Spleen (tissue), 11 donors: ENCODE measurements around the gene BRAF. TPM values are rescaled to one million over a fixed set of nuclear protein-coding genes. Genes with fewer than 3 reads are reported as not detected.

Experiments
- DNase-seq: peaks from one replicate; pipeline ENCODE4 v3.0.0-alpha.2; 2020
- H3K27ac ChIP-seq, 8 donors: fragments of 200-600 bp; sonication (generic) in 7 of 8; 1 replicate in 4 of 8; 2 replicates in 4 of 8; pipeline versions ENCODE4 v1.5.0 to v1.8.0; 2016 to 2021; ENCODE audit warnings: inconsistent platforms in 4 of 8, mild to moderate bottlenecking in 4 of 8, moderate library complexity in 1 of 8
- H3K27me3 ChIP-seq, 7 donors: fragments of 200-600 bp; sonication (generic) in 6 of 7; replicated peaks in 1 of 7; 1 replicate in 4 of 7; 2 replicates in 3 of 7; pipeline versions ENCODE4 v1.5.0 to v1.8.0; 2016 to 2021; ENCODE audit warnings: inconsistent platforms in 3 of 7, mild to moderate bottlenecking in 1 of 7
- H3K36me3 ChIP-seq, 6 donors: fragments of 200-600 bp; sonication (generic) in 5 of 6; 1 replicate in 4 of 6; 2 replicates in 2 of 6; pipeline versions ENCODE4 v1.5.0 to v1.8.0; 2016 to 2021; ENCODE audit warnings: inconsistent platforms in 2 of 6
- H3K4me1 ChIP-seq, 6 donors: fragments of 200-600 bp; sonication (generic) in 5 of 6; 1 replicate in 3 of 6; 2 replicates in 3 of 6; pipeline versions ENCODE4 v1.5.0 to v1.8.0; 2016 to 2021; ENCODE audit warnings: inconsistent platforms in 3 of 6
- H3K4me3 ChIP-seq, 8 donors: fragments of 200-600 bp; sonication (generic) in 7 of 8; 1 replicate in 4 of 8; 2 replicates in 4 of 8; pipeline versions ENCODE4 v1.5.0 to v1.8.0; 2016 to 2021; ENCODE audit warnings: inconsistent platforms in 4 of 8, mild to moderate bottlenecking in 4 of 8, moderate library complexity in 2 of 8
- H3K9me3 ChIP-seq, 8 donors: fragments of 200-600 bp; sonication (generic) in 7 of 8; 1 replicate in 4 of 8; 2 replicates in 4 of 8; pipeline versions ENCODE4 v1.5.0 to v1.8.0; 2016 to 2021; ENCODE audit warnings: inconsistent platforms in 4 of 8
- POLR2A ChIP-seq, 3 donors: fragments of 450-650 bp; IDR thresholded peaks; one replicate each; pipeline ENCODE4 v1.5.1; 2017; ENCODE audit warnings: antibody characterized with exemption in 3 of 3, mild to moderate bottlenecking in 1 of 3
- POLR2AphosphoS5 ChIP-seq, 3 donors: sonication (generic); formaldehyde crosslinking; IDR thresholded peaks; one replicate each; pipeline ENCODE4 v1.5.1; 2017; ENCODE audit warnings: antibody characterized with exemption in 3 of 3
- WGBS, 5 donors: extraction: QIAGEN DNeasy Blood & Tissue Kit in 3 of 5; methylation state at CpG; one replicate each; pipeline versions ENCODE4 v1.1.5 to v1.1.7; 2013 to 2018; 5-methylcytosine and 5-hydroxymethylcytosine counted together
- intact Hi-C: fragments of 100-400 bp; cut with DNase I; formaldehyde crosslinking; loops from one replicate; pipeline ENCODE4 v1.15.0; 2023; ENCODE audit warnings: low total_unique reads
- polyA plus RNA-seq, 3 donors: library from polyadenylated mRNA; stranded (reverse); fragments of 200-250 nt; gene quantifications; one replicate each; pipeline ENCODE4 v1.2.1, GENCODE V29; 2013
- total RNA-seq, 7 donors: library from RNA; depleted of rRNA in 3 of 7; stranded (reverse); fragments of >200 nt in 3 of 7; fragmentation: NEBNext Ultra II Directional in 4 of 7; extraction: Animal tissue kit (Norgen Biotek cat#: 25700) in 4 of 7; gene quantifications; one replicate each; pipeline versions ENCODE4 v1.1.0 to v1.2.1, GENCODE V29; 2016 to 2021
- TF ChIP-seq, protein P1 (sequence below), 11 experiments: fragments of 200-600 bp in 7 of 11; fragments of 450-650 bp in 4 of 11; sonication (generic) in 4 of 11; IDR thresholded peaks in 8 of 11; conservative IDR thresholded peaks in 3 of 11; 1 replicate in 7 of 11; 2 replicates in 4 of 11; pipeline versions ENCODE4 v1.4.0 to v1.8.0; 2016 to 2021; ENCODE audit warnings: antibody characterized with exemption in 11 of 11, inconsistent platforms in 4 of 11, mild to moderate bottlenecking in 1 of 11
- donor health status: healthy with polysubstance abuse.
- donor health status: DM: no; HTN: no; CAD: no; lungs with moderate emphysema.
- donor health status: DM: no; HTN: no; CAD: no.
- donor health status: Bipolar disorder and iron deficiency.
- donor health status: healthy.
- donor health status: DM: no; HTN: no; CAD: no.
- donor health status: DM: yes; HTN: yes; CAD: no.

The BRAF gene
- total and polyA plus RNA-seq, 10 donors: 4.3 to 82.7 (median 49.3) TPM

DNA sequence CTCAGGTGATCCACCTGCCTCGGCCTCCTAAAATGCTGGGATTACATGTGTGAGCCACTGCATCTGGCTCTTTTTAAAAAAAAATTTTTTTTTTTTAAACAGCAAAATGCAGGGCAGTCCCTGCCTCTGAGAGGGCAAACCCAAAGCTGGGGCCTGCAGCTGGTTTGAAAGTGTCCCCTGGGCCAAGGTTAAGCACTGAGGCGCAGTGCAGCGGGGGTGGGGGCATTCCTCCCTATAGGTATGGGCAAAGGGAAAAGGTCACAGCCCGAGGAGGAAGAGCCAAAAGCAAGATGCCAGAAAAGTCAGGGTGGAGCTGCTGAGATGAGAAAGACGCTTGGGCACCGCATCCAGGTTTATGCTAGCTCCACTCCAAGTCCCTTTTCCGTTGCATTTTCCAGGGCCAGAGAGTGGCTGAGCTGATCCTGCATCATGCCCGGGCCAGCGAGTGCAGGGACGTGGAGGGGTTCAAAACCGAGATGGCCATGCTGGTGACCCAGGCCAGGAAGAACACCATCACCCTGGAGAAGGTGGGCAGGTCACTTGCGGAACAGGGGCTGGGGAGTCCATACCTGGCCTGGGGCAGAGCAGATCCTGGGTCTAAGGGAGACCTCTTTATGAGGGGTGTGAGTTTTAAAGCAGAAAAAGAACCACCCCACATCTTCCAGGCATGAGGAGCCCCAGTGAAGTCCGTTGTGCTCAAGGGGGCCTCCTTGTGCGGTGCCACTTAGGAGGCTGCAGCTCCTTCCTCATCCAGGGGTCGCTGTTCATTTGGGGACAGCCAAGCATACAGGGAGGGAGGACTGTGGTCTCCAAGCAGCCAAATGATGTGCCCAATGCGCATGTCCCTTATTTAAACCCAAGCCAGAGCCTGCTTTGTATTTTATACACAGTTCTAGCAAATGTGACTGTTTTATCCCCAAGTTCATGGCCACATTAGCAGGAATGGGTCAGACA lies 235.3 kb downstream of the BRAF start:
- Histone ChIP-seq H3K4me3 (no peak overlapping the region), H3K4me1 (no peaks in the 10 kb centered on the region), H3K9me3 (no peaks in the 10 kb centered on the region), H3K36me3 (peaks cover 0 to 91% (median 34%) of the 10 kb centered on the region in 6 donors), H3K27ac (no peak overlapping the region), H3K27me3 (no peaks in the 10 kb centered on the region)
- intact Hi-C loops: loop anchor here (10.0 kb wide), 1 partner anchor 325 kb away; the partner anchor contains the start of gene MRPS33
- DNase-seq: peak; percentile 50
- TF ChIP-seq POLR2AphosphoS5 (IDR thresholded peaks at IDR 0.05) (no peak), POLR2A (IDR thresholded peaks at IDR 0.05) (no peak)
- TF ChIP-seq, protein P1, sequence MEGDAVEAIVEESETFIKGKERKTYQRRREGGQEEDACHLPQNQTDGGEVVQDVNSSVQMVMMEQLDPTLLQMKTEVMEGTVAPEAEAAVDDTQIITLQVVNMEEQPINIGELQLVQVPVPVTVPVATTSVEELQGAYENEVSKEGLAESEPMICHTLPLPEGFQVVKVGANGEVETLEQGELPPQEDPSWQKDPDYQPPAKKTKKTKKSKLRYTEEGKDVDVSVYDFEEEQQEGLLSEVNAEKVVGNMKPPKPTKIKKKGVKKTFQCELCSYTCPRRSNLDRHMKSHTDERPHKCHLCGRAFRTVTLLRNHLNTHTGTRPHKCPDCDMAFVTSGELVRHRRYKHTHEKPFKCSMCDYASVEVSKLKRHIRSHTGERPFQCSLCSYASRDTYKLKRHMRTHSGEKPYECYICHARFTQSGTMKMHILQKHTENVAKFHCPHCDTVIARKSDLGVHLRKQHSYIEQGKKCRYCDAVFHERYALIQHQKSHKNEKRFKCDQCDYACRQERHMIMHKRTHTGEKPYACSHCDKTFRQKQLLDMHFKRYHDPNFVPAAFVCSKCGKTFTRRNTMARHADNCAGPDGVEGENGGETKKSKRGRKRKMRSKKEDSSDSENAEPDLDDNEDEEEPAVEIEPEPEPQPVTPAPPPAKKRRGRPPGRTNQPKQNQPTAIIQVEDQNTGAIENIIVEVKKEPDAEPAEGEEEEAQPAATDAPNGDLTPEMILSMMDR (IDR thresholded peaks at IDR 0.05 in 8 of 11, conservative IDR thresholded peaks at IDR 0.05 in 3 of 11): no peak
- 94 to 97% (median 95%) methylated on average over 16 of the region's 16 CpGs for WGBS, 5 donors

DNA sequence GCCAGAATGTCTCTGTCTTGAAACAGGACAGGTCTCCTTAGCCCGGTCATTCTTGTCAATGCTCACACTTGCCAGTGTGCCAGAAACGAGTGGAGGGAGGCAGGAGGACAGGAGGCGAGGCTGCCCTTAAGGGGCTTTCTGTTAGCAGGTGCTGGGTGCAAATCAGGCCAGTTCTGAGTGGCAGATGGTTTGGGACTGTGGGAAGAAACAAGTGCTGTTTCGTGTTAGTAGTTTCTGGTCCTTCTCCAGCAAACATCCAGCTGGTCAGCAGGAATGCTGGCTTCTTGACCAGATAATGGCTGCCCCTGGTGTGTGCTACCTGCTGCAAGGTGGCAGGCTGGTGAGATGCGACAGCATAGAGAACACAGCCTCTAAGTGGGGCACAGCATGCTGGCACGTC lies 236.4 kb downstream of the BRAF start:
- H3K27me3 ChIP-seq: no peaks in the 10 kb centered on the region
- peaks cover 0 to 100% (median 34%) of the 10 kb centered on the region in 6 donors for H3K36me3 ChIP-seq
- TF ChIP-seq POLR2A (IDR thresholded peaks at IDR 0.05) (no peak), POLR2AphosphoS5 (IDR thresholded peaks at IDR 0.05) (no peak)
- TF ChIP-seq, protein P1 (IDR thresholded peaks at IDR 0.05 in 8 of 11, conservative IDR thresholded peaks at IDR 0.05 in 3 of 11): no peak
- intact Hi-C loops: no loop called here
- 92 to 98% (median 94%) methylated on average over 5 to 6 of the region's 6 CpGs for WGBS, 5 donors
- no peak overlapping the region for H3K4me3 ChIP-seq
- no peak overlapping the region for H3K27ac ChIP-seq
- H3K9me3 ChIP-seq: no peaks in the 10 kb centered on the region
- DNase-seq: peak; percentile 49
- no peaks in the 10 kb centered on the region for H3K4me1 ChIP-seq

DNA sequence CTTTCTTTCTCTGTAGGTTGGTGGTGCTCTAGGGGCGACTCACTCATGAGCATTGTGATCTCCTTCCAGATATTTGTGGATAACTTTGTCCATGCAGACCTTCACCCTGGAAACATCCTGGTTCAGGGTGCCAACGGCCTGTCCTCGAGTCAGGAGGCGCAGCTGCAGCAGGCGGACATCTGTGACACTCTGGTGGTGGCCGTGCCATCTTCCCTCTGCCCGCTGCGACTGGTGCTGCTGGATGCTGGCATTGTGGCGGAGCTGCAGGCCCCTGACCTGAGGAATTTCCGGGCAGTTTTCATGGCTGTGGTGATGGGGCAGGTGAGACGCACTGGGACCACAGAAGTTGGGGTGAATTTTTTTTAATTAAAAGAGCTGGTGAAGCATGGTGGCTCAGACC lies 237.8 kb downstream of the BRAF start:
- Histone ChIP-seq H3K4me1 (no peaks in the 10 kb centered on the region), H3K36me3 (peaks cover 0 to 100% (median 38%) of the 10 kb centered on the region in 6 donors), H3K27ac (no peak overlapping the region), H3K4me3 (no peak overlapping the region), H3K27me3 (no peaks in the 10 kb centered on the region), H3K9me3 (no peaks in the 10 kb centered on the region)
- peak; percentile 62 for DNase-seq
- intact Hi-C loops: no loop called here
- TF ChIP-seq POLR2A (IDR thresholded peaks at IDR 0.05) (no peak), POLR2AphosphoS5 (IDR thresholded peaks at IDR 0.05) (no peak)
- TF ChIP-seq, protein P1 (IDR thresholded peaks at IDR 0.05 in 8 of 11, conservative IDR thresholded peaks at IDR 0.05 in 3 of 11): no peak
- 91 to 99% (median 95%) methylated on average over 4 to 11 of the region's 11 CpGs for WGBS, 5 donors

DNA sequence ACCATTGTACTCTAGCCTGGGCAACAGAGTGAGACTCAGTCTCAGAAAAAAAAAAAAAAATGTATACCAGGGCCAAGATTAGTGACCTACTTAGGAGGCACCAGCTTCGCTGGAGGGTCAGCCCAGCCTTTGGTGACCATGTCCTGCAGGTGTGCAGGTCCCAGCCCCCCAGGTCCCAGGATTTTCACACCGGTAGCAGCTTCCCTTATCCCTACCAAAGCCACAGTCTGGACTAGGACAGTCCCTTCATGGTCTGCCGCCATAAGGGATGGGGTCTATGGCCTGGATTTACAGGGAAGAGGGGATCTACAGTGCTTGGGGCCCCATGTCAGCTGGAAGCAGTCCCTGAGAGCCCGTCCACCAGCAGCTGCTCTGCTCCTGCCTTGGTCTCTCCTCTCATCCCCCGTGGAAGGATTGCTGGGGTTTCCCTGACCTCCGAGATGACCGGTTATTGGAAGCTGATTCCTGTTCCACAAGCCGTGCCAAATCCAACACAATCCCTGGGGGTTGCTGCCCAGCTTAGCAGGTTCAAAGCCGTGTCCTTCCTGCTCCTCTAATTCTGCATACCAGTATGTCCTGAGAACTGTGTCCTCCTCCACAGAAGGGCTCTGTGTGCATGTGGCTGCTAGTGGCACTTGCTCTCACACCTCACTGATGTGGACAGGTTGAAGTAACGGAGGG lies 239.2 kb downstream of the BRAF start:
- peak; percentile 50 for DNase-seq
- WGBS, 5 donors: 88 to 96% (median 90%) methylated on average over 9 to 10 of the region's 10 CpGs
- Histone ChIP-seq H3K27me3 (no peaks in the 10 kb centered on the region), H3K9me3 (no peaks in the 10 kb centered on the region), H3K4me1 (no peaks in the 10 kb centered on the region), H3K4me3 (no peak overlapping the region), H3K27ac (no peak overlapping the region), H3K36me3 (peaks cover 0 to 100% (median 40%) of the 10 kb centered on the region in 6 donors)
- intact Hi-C loops: no loop called here
- no peak for TF ChIP-seq POLR2AphosphoS5 (IDR thresholded peaks at IDR 0.05)
- TF ChIP-seq, protein P1 (IDR thresholded peaks at IDR 0.05 in 8 of 11, conservative IDR thresholded peaks at IDR 0.05 in 3 of 11): no peak
- TF ChIP-seq POLR2A (IDR thresholded peaks at IDR 0.05): no peak
